T-cell (primary cell): ENCODE results near the gene CDKN2B-AS1. TPM values are rescaled to one million over a fixed set of nuclear protein-coding genes. Genes with fewer than 3 reads are reported as not detected.
A peak's percentile ranks its signal among the peaks of the same experiment; 100 is the strongest.

Experiments used
- ATAC-seq, 4 experiments: fragments of 200-7000 bp in 3 of 4; fragments of 150-1000 bp in 1 of 4; cut with Tn5 transposase; replicated peaks in 1 of 4; 1 replicate in 3 of 4; 2 replicates in 1 of 4; pipeline ENCODE4 v1.10.0; 2021; ENCODE audit warnings: moderate library complexity in 3 of 4, mild to moderate bottlenecking in 2 of 4, moderate number of reproducible peaks in 1 of 4
- CTCF ChIA-PET, 2 donors: fragments of 300-600 bp; sonication (Branson Sonifier 250); formaldehyde crosslinking; loops; one replicate each; lab custom pipeline; 2022; ENCODE audit warnings: antibody characterized with exemption in 2 of 2; lab: Charles Lee
- POLR2A ChIA-PET, 2 donors: fragments of 300-600 bp; sonication (Branson Sonifier 250); formaldehyde crosslinking; loops; one replicate each; lab custom pipeline; 2022; ENCODE audit warnings: antibody characterized with exemption in 2 of 2; lab: Charles Lee
- DNase-seq, 35 experiments: peaks; one replicate each; pipeline versions ENCODE4 v3.0.0 to v3.0.0-alpha.2; 2013 to 2023
- H3K27ac ChIP-seq: one replicate; pipeline ENCODE4 v1.5.1; 2013; ENCODE audit warnings: low read length
- H3K27me3 ChIP-seq, 2 experiments: replicated peaks in 1 of 2; 1 replicate in 1 of 2; 2 replicates in 1 of 2; pipeline versions ENCODE4 v1.6.1 to v1.7.0; 2013; ENCODE audit warnings: low read length in 1 of 2, mixed read lengths in 1 of 2; ENCODE audit not compliant: control insufficient read depth in 2 of 2, insufficient read depth in 2 of 2; ENCODE audit errors: extremely low read depth in 1 of 2
- H3K36me3 ChIP-seq, 2 donors: 1 replicate in 1 of 2; 2 replicates in 1 of 2; pipeline versions ENCODE4 v1.6.1 to v1.7.0; 2013; ENCODE audit warnings: low read length in 1 of 2; ENCODE audit not compliant: control insufficient read depth in 2 of 2, insufficient read depth in 1 of 2; ENCODE audit errors: extremely low read depth in 1 of 2
- H3K4me1 ChIP-seq, 2 experiments: 1 replicate in 1 of 2; 2 replicates in 1 of 2; pipeline versions ENCODE4 v1.6.1 to v1.7.0; 2013; ENCODE audit warnings: low read length in 2 of 2, mixed read lengths in 1 of 2; ENCODE audit not compliant: insufficient read depth in 2 of 2, control insufficient read depth in 1 of 2; ENCODE audit errors: extremely low read depth in 1 of 2
- H3K4me3 ChIP-seq, 2 donors: 1 replicate in 1 of 2; 2 replicates in 1 of 2; pipeline versions ENCODE4 v1.5.1 to v1.7.0; 2013; ENCODE audit warnings: mild to moderate bottlenecking in 2 of 2, low read length in 1 of 2, moderate library complexity in 1 of 2; ENCODE audit not compliant: control insufficient read depth in 1 of 2; ENCODE audit errors: extremely low read depth in 1 of 2
- H3K9me3 ChIP-seq: 2 replicates; pipeline ENCODE4 v1.7.0; 2013
- H3K27ac Mint-ChIP-seq, 2 donors: one replicate each; pipeline ENCODE4 v1.8.0; 2020 to 2021; ENCODE audit warnings: mild to moderate bottlenecking in 2 of 2, mixed read lengths in 2 of 2
- H3K27me3 Mint-ChIP-seq, 2 donors: one replicate each; pipeline ENCODE4 v1.8.0; 2021 to 2022; ENCODE audit warnings: mixed read lengths in 2 of 2
- H3K36me3 Mint-ChIP-seq: one replicate; pipeline ENCODE4 v1.8.0; 2021; ENCODE audit warnings: mixed read lengths
- H3K4me1 Mint-ChIP-seq, 3 donors: one replicate each; pipeline ENCODE4 v1.8.0; 2020 to 2022; ENCODE audit warnings: mixed read lengths in 3 of 3, mild to moderate bottlenecking in 1 of 3
- H3K4me3 Mint-ChIP-seq, 3 donors: one replicate each; pipeline ENCODE4 v1.8.0; 2020 to 2022; ENCODE audit warnings: mild to moderate bottlenecking in 3 of 3, mixed read lengths in 3 of 3, moderate library complexity in 3 of 3
- H3K9me3 Mint-ChIP-seq, 3 donors: one replicate each; pipeline ENCODE4 v1.8.0; 2020 to 2022; ENCODE audit warnings: mixed read lengths in 3 of 3
- WGBS: methylation state at CpG from one replicate; pipeline ENCODE4 v1.1.5; 2013; ENCODE audit warnings: missing lambda C conversion rate; ENCODE audit not compliant: insufficient coverage; 5-methylcytosine and 5-hydroxymethylcytosine counted together
- total RNA-seq, 35 experiments: library from RNA in 6 of 35; stranded (reverse) in 6 of 35; fragments of 120-200 nt in 1 of 35; gene quantifications; one replicate each; pipeline versions ENCODE4 v1.2.1 to v1.2.4 and lab custom pipeline; 2013 to 2026

CDKN2B-AS1 gene
- total RNA-seq, 5 donors from 2014 or later (not counting 1 experiment from before 2014, with no cell fraction given) = 1.1 to 1.5 (median 1.4) TPM

- Mint-ChIP-seq H3K4me3 (peak overlapping the region; percentile 91 to 96 (median 93)), H3K27ac (no peak overlapping the region), H3K9me3 (no peaks in the 10 kb centered on the region), H3K27me3 (peaks cover 0 to 4% of the 10 kb centered on the region in 2 donors), H3K4me1 (peaks cover 16 to 17% (median 16%) of the 10 kb centered on the region in 3 donors), H3K36me3 (no peaks in the 10 kb centered on the region)
- peaks cover 8 to 24% of the 10 kb centered on the region in 2 experiments for H3K27me3 ChIP-seq
- no peak overlapping the region for H3K27ac ChIP-seq
- H3K36me3 ChIP-seq = no peaks in the 10 kb centered on the region
- POLR2A ChIA-PET = no interaction called here
- WGBS = no CpG with 5 or more reads among the region's 5 CpGs
- no peak overlapping the region for H3K4me3 ChIP-seq
- H3K4me1 ChIP-seq = peaks cover 2 to 20% of the 10 kb centered on the region in 2 experiments
- no peak for ATAC-seq
- CTCF ChIA-PET = interaction anchor here in 1 of 2 donors (1.2 to 4.3 kb wide), 2 partner anchors 11 to 183 kb away, joined by 5 to 24 read pairs; partner anchors contain the start of gene CDKN2B
- DNase-seq = no peak
- no peaks in the 10 kb centered on the region for H3K9me3 ChIP-seq
Measured at GRCh38 chr9:21996858-21997257, 2.3 kb downstream of the CDKN2B-AS1 start.

- H3K27me3 ChIP-seq = peaks cover 8 to 24% of the 10 kb centered on the region in 2 experiments
- CTCF ChIA-PET = interaction anchor here (0.7 to 4.3 kb wide), 4 partner anchors 11 to 198 kb away, joined by 3 to 24 read pairs (median 4); partner anchors contain the start of gene CDKN2B (in 1 of the 2)
- Mint-ChIP-seq H3K27ac (no peak overlapping the region), H3K4me1 (peaks cover 16 to 17% (median 16%) of the 10 kb centered on the region in 3 donors), H3K4me3 (no peak overlapping the region), H3K27me3 (peaks cover 0 to 8% of the 10 kb centered on the region in 2 donors), H3K36me3 (no peaks in the 10 kb centered on the region), H3K9me3 (no peaks in the 10 kb centered on the region)
- no peaks in the 10 kb centered on the region for H3K9me3 ChIP-seq
- no peak overlapping the region for H3K27ac ChIP-seq
- H3K4me3 ChIP-seq = no peak overlapping the region
- POLR2A ChIA-PET = interaction anchor here in 1 of 2 donors (0.7 kb wide), 2 partner anchors 17 to 235 kb away, joined by 4 to 6 read pairs; no protein-coding TSS in a partner anchor
- no peak for DNase-seq
- H3K36me3 ChIP-seq = no peaks in the 10 kb centered on the region
- H3K4me1 ChIP-seq = peaks cover 2 to 20% of the 10 kb centered on the region in 2 experiments
- ATAC-seq = no peak
- WGBS = no CpG with 5 or more reads among the region's 1 CpG
Measured at GRCh38 chr9:21997480-21997879, 2.9 kb downstream of the CDKN2B-AS1 start.

GRCh38 chr9:21998026-21998425, 3.4 kb downstream of the CDKN2B-AS1 start:
- no peaks in the 10 kb centered on the region for H3K36me3 ChIP-seq
- peaks cover 4 to 11% of the 10 kb centered on the region in 2 donors for H3K27me3 Mint-ChIP-seq
- ChIA-PET POLR2A (interaction anchor here in 1 of 2 donors (0.7 kb wide), 2 partner anchors 18 to 235 kb away, joined by 4 to 6 read pairs; no protein-coding TSS in a partner anchor), CTCF (interaction anchor here (0.7 to 4.3 kb wide), 4 partner anchors 10 to 199 kb away, joined by 3 to 24 read pairs (median 4); partner anchors contain the start of gene CDKN2B (in 1 of the 2))
- peaks cover 14 to 17% (median 16%) of the 10 kb centered on the region in 3 donors for H3K4me1 Mint-ChIP-seq
- H3K9me3 Mint-ChIP-seq = no peaks in the 10 kb centered on the region
- H3K27me3 ChIP-seq = peaks cover 8 to 24% of the 10 kb centered on the region in 2 experiments
- no peak overlapping the region for H3K4me3 Mint-ChIP-seq
- WGBS = no CpG with 5 or more reads among the region's 2 CpGs
- no peaks in the 10 kb centered on the region for H3K36me3 Mint-ChIP-seq
- no peak overlapping the region for H3K4me3 ChIP-seq
- H3K27ac ChIP-seq = no peak overlapping the region
- DNase-seq (no peak), ATAC-seq (no peak)
- no peak overlapping the region for H3K27ac Mint-ChIP-seq
- no peaks in the 10 kb centered on the region for H3K9me3 ChIP-seq
- H3K4me1 ChIP-seq = peaks cover 2 to 20% of the 10 kb centered on the region in 2 experiments

GRCh38 chr9:22002038-22002437, 7.4 kb downstream of the CDKN2B-AS1 start:
- Mint-ChIP-seq H3K27me3 (peaks cover 34 to 42% of the 10 kb centered on the region in 2 donors), H3K9me3 (no peaks in the 10 kb centered on the region), H3K27ac (no peak overlapping the region), H3K36me3 (peaks cover 3% of the 10 kb centered on the region), H3K4me3 (no peak overlapping the region), H3K4me1 (peaks cover 10 to 17% (median 14%) of the 10 kb centered on the region in 3 donors)
- ATAC-seq (no peak), DNase-seq (no peak)
- Histone ChIP-seq H3K4me1 (peaks cover 4 to 12% of the 10 kb centered on the region in 2 experiments), H3K36me3 (no peaks in the 10 kb centered on the region), H3K9me3 (no peaks in the 10 kb centered on the region), H3K27me3 (peaks cover 18 to 27% of the 10 kb centered on the region in 2 experiments), H3K4me3 (no peak overlapping the region), H3K27ac (no peak overlapping the region)
- WGBS = no CpG with 5 or more reads among the region's 1 CpG
- ChIA-PET CTCF (interaction anchor here in 1 of 2 donors (1.0 kb wide), 1 partner anchor 190 kb away, joined by 3 read pairs; no protein-coding TSS in a partner anchor), POLR2A (interaction anchor here in 1 of 2 donors (0.7 kb wide), 1 partner anchor 17 kb away, joined by 3 read pairs; no protein-coding TSS in a partner anchor)

GRCh38 chr9:22005021-22005701, 10.6 kb downstream of the CDKN2B-AS1 start:
- Mint-ChIP-seq H3K9me3 (no peaks in the 10 kb centered on the region), H3K27ac (peak overlapping the region in 1 of 2 donors; percentile 29), H3K36me3 (peaks cover 3% of the 10 kb centered on the region), H3K27me3 (peaks cover 52 to 62% of the 10 kb centered on the region in 2 donors), H3K4me1 (peaks cover 22 to 30% (median 26%) of the 10 kb centered on the region in 3 donors), H3K4me3 (peak overlapping the region; percentile 14 to 51 (median 37))
- H3K36me3 ChIP-seq = no peaks in the 10 kb centered on the region
- ChIA-PET POLR2A (no interaction called here), CTCF (no interaction called here)
- WGBS = 24% methylated on average over 15 of the region's 25 CpGs
- H3K4me1 ChIP-seq = peaks cover 9 to 24% of the 10 kb centered on the region in 2 experiments
- DNase-seq = peak in 1 of 35 experiments; percentile 40
- H3K9me3 ChIP-seq = no peaks in the 10 kb centered on the region
- H3K27ac ChIP-seq = no peak overlapping the region
- no peak overlapping the region for H3K4me3 ChIP-seq
- H3K27me3 ChIP-seq = peaks cover 28 to 33% of the 10 kb centered on the region in 2 experiments
- ATAC-seq = peak in 1 of 4 experiments; percentile 41
